OCI-LY1 (cell line): ENCODE data around the gene GATC.

Source experiments
- CTCF ChIP-seq: fragments of 200-600 bp; sonication (generic), shearing (Covaris generic); IDR thresholded peaks from 2 replicates; pipeline ENCODE4 v1.5.1; 2017; ENCODE audit warnings: mild to moderate bottlenecking, antibody characterized with exemption, low read length, moderate library complexity, mixed read lengths
- EZH2 ChIP-seq: fragments of 200-600 bp; sonication (generic), shearing (Covaris generic); IDR thresholded peaks from 2 replicates; pipeline ENCODE4 v1.8.0; 2017; ENCODE audit warnings: borderline replicate concordance, mixed run types, mild to moderate bottlenecking, antibody characterized with exemption, low read length, moderate library complexity, mixed read lengths

- TF ChIP-seq CTCF (no peak), EZH2 (no peak)
Observed at GRCh38 chr12:120413901-120414695, 32.1 kb upstream of the GATC start.
